Tibial artery (tissue), 4 donors: ENCODE results near the gene EML6.
A peak's percentile ranks its signal among the peaks of the same experiment; 100 is the strongest.
"Not testable (repeated sequence)": the region's sequence is repeated elsewhere in the genome, so short reads cannot be mapped to it uniquely, and the experiment has no call there.

Experiments used
- DNase-seq, 2 donors: peaks; one replicate each; pipeline ENCODE4 v3.0.0-alpha.2; 2019
- H3K27ac ChIP-seq, 2 donors: fragments of 200-600 bp; sonication (generic) in 1 of 2; 1 replicate in 1 of 2; 2 replicates in 1 of 2; pipeline ENCODE4 v1.5.1; 2018 to 2019; ENCODE audit warnings: mild to moderate bottlenecking in 1 of 2
- H3K27me3 ChIP-seq, 2 donors: fragments of 200-600 bp; sonication (generic) in 1 of 2; one replicate each; pipeline versions ENCODE4 v1.5.1 to v1.6.0; 2016 to 2019
- H3K36me3 ChIP-seq, 3 donors: fragments of 200-600 bp; sonication (generic) in 2 of 3; one replicate each; pipeline ENCODE4 v1.5.1; 2016 to 2019; ENCODE audit warnings: mild to moderate bottlenecking in 2 of 3
- H3K4me1 ChIP-seq, 4 donors: fragments of 200-600 bp; sonication (generic) in 2 of 4; 1 replicate in 3 of 4; 2 replicates in 1 of 4; pipeline ENCODE4 v1.5.1; 2016 to 2019
- H3K4me3 ChIP-seq, 2 donors: fragments of 200-600 bp; sonication (generic) in 1 of 2; 1 replicate in 1 of 2; 2 replicates in 1 of 2; pipeline ENCODE4 v1.5.1; 2018 to 2019; ENCODE audit warnings: mild to moderate bottlenecking in 2 of 2
- H3K9me3 ChIP-seq, 3 donors: fragments of 200-600 bp; sonication (generic) in 1 of 3; one replicate each; pipeline ENCODE4 v1.5.1; 2016 to 2019
- CTCF ChIP-seq, 2 experiments: fragments of 200-600 bp in 1 of 2; fragments of 450-650 bp in 1 of 2; IDR thresholded peaks; one replicate each; pipeline ENCODE4 v1.5.1; 2017 to 2019; ENCODE audit warnings: antibody characterized with exemption in 2 of 2, mild to moderate bottlenecking in 1 of 2, moderate library complexity in 1 of 2
- intact Hi-C: fragments of 100-400 bp; cut with DNase I; formaldehyde crosslinking; loops from one replicate; pipeline ENCODE4 v1.15.0; 2023; ENCODE audit warnings: low total_unique reads

The EML6 gene

GRCh38 chr2:54986264-54986663 is 262.8 kb downstream of the EML6 start:
- no peak for DNase-seq
- H3K9me3 ChIP-seq = no peaks in the 10 kb centered on the region
- H3K27ac ChIP-seq = no peak overlapping the region
- no peaks in the 10 kb centered on the region for H3K27me3 ChIP-seq
- peaks cover 0 to 17% (median 4%) of the 10 kb centered on the region in 3 donors for H3K36me3 ChIP-seq
- H3K4me3 ChIP-seq = no peak overlapping the region
- intact Hi-C loops = no loop called here
- peaks cover 0 to 95% (median 36%) of the 10 kb centered on the region in 4 donors for H3K4me1 ChIP-seq
- no peak for TF ChIP-seq CTCF (IDR thresholded peaks at IDR 0.05)

DNA sequence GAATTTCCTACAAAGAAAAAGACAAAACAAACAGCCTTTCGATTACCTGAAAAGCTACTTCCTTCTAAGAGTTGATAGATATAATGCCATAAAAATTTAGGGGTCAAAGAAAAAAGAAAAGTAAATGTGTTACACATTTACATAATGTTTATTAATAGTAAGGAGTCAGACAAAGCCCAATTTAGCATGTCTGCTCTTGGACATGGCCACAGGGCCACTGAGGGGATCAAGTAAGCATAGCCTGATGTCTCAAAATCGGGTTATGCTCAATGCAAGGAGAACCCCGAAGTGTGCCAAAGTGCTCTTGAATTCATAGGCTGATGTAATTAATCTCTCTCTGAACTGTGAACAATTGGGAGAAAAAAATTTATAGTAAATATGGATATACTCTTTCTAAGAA is 265.1 kb downstream of the EML6 start:
- intact Hi-C loops = no loop called here
- no peak overlapping the region for H3K27ac ChIP-seq
- peaks cover 0 to 13% (median 0%) of the 10 kb centered on the region in 3 donors for H3K36me3 ChIP-seq
- DNase-seq = no peak
- no peak for TF ChIP-seq CTCF (IDR thresholded peaks at IDR 0.05)
- H3K27me3 ChIP-seq = no peaks in the 10 kb centered on the region
- no peaks in the 10 kb centered on the region for H3K9me3 ChIP-seq
- H3K4me1 ChIP-seq = peaks cover 0 to 86% (median 36%) of the 10 kb centered on the region in 4 donors
- no peak overlapping the region for H3K4me3 ChIP-seq

DNA sequence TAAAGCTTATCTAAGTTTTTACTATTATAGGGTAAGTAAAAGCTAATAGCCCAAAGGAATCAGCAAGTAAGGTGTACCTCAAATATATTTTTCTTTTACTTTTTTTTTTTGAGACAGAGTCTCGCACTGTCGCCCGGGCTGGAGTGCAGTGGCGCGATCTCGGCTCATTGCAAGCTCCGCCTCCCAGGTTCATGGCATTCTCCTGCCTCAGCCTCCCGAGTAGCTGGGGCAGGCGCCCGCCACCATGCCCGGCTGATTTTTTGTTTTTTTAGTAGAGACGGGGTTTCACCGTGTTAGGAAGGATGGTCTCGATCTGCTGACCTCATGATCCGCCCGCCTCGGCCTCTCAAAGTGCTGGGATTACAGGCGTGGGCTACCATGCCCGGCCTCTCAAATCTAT is 267.2 kb downstream of the EML6 start:
- intact Hi-C loops, H3K9me3 ChIP-seq, H3K27ac ChIP-seq, H3K27me3 ChIP-seq, H3K4me3 ChIP-seq, DNase-seq: not testable (repeated sequence)
- Histone ChIP-seq H3K36me3 (peaks cover 0 to 13% (median 0%) of the 10 kb centered on the region in 3 donors), H3K4me1 (peaks cover 0 to 83% (median 38%) of the 10 kb centered on the region in 4 donors)

- Histone ChIP-seq H3K27me3 (no peaks in the 10 kb centered on the region), H3K4me3 (no peak overlapping the region), H3K4me1 (peaks cover 0 to 88% (median 41%) of the 10 kb centered on the region in 4 donors), H3K36me3 (no peaks in the 10 kb centered on the region), H3K27ac (no peak overlapping the region), H3K9me3 (no peaks in the 10 kb centered on the region)
- DNase-seq = no peak
- intact Hi-C loops = no loop called here
- no peak for TF ChIP-seq CTCF (IDR thresholded peaks at IDR 0.05)
These were observed 272.1 kb downstream of the EML6 start for GRCh38 chr2:54995553-54995952.

DNA sequence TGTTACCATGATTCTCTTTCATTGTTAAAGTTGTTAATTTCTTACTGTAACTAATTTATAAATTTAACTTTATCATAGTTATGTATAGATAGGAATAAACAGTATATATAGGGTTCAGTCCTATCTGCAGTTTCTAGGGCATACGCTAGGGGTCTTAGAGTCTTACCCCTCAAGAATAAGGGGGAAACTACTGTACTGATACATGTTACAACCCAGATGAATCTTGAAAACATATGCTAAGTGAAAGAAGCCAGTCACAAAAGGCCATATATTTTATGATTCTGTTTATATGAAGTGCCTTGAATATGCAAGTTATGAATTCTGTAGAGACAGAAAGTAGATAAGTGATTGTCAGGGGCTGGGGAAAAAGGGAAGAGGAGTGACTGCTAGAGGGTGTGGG is 274.4 kb downstream of the EML6 start:
- intact Hi-C loops = no loop called here
- Histone ChIP-seq H3K27ac (no peak overlapping the region), H3K27me3 (no peaks in the 10 kb centered on the region), H3K4me1 (peaks cover 0 to 94% (median 40%) of the 10 kb centered on the region in 4 donors), H3K4me3 (no peak overlapping the region), H3K36me3 (no peaks in the 10 kb centered on the region), H3K9me3 (no peaks in the 10 kb centered on the region)
- DNase-seq = no peak
- no peak for TF ChIP-seq CTCF (IDR thresholded peaks at IDR 0.05)

DNA sequence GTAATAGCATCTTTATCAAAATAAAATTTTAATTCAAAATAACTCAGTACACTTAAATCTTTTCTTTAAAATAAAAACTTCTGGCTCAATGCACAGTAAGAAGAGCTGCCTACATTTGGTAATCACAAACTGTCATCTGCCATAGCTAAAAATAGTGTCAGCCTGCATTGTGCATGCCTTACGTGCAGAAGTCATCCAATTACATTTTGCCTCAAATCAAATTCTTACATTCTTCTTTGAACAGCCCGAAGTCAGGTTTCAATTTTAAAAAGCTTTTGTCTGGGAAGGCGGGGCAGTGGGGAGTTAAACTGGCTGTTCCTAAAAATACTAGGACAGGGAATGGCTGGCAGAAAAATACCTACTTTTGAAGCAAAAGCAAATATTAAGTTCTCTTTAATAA is 275.7 kb downstream of the EML6 start:
- intact Hi-C loops = no loop called here
- peak overlapping the region in 1 of 2 donors; percentile 17 for H3K27ac ChIP-seq

More for the DNA sequence above, 275.7 kb downstream of the EML6 start:
- DNase-seq = no peak
- H3K4me1 ChIP-seq = peaks cover 0 to 90% (median 42%) of the 10 kb centered on the region in 4 donors
- H3K36me3 ChIP-seq = no peaks in the 10 kb centered on the region
- H3K4me3 ChIP-seq = no peak overlapping the region
- H3K27me3 ChIP-seq = no peaks in the 10 kb centered on the region
- no peaks in the 10 kb centered on the region for H3K9me3 ChIP-seq
- TF ChIP-seq CTCF (IDR thresholded peaks at IDR 0.05) = no peak
